ENCODE measurements around the gene PDE4D. TPM values are rescaled to one million over a fixed set of nuclear protein-coding genes. Genes with fewer than 3 reads are reported as not detected.
A peak's percentile ranks its signal among the peaks of the same experiment; 100 is the strongest.

PDE4D gene
- total RNA-seq, 1 donor from 2014 or later, result 11.8 TPM

- TF ChIP-seq CTCF (conservative IDR thresholded peaks at IDR 0.05), result no peak
- Mint-ChIP-seq H3K27me3 (ENCODE audit: low read depth) (peaks cover 2% of the 10 kb centered on the region), H3K36me3 (ENCODE audit: low read depth) (no peaks in the 10 kb centered on the region), H3K9me3 (no peaks in the 10 kb centered on the region), H3K4me1 (no peaks in the 10 kb centered on the region), H3K27ac (ENCODE audit: unreplicated experiment) (no peak overlapping the region), H3K4me3 (no peak overlapping the region)
- DNase-seq (ENCODE audit: low read depth, low spot score), result no peak
Measured at GRCh38 chr5:59919484-59919883, 26.0 kb upstream of the PDE4D start.

- H3K27me3 Mint-ChIP-seq (ENCODE audit: low read depth), result peaks cover 6% of the 10 kb centered on the region
- no peak overlapping the region for H3K27ac Mint-ChIP-seq (ENCODE audit: unreplicated experiment)
- no peaks in the 10 kb centered on the region for H3K36me3 Mint-ChIP-seq (ENCODE audit: low read depth)
- H3K4me3 Mint-ChIP-seq, result no peak overlapping the region
- DNase-seq (ENCODE audit: low read depth, low spot score), result no peak
- no peaks in the 10 kb centered on the region for H3K4me1 Mint-ChIP-seq
- H3K9me3 Mint-ChIP-seq, result no peaks in the 10 kb centered on the region
- no peak for TF ChIP-seq CTCF (conservative IDR thresholded peaks at IDR 0.05)
Measured at GRCh38 chr5:59917121-59917520, 23.6 kb upstream of the PDE4D start.

- no peak for TF ChIP-seq CTCF (conservative IDR thresholded peaks at IDR 0.05)
- no peak for DNase-seq (ENCODE audit: low read depth, low spot score)
- Mint-ChIP-seq H3K4me3 (no peak overlapping the region), H3K9me3 (no peaks in the 10 kb centered on the region), H3K27me3 (ENCODE audit: low read depth) (peaks cover 63% of the 10 kb centered on the region), H3K27ac (ENCODE audit: unreplicated experiment) (no peak overlapping the region), H3K4me1 (no peaks in the 10 kb centered on the region), H3K36me3 (ENCODE audit: low read depth) (no peaks in the 10 kb centered on the region)
Measured at GRCh38 chr5:59905188-59905587, 11.7 kb upstream of the PDE4D start.

GRCh38 chr5:59897075-59897474 lies 3.5 kb upstream of the PDE4D start:
- H3K4me1 Mint-ChIP-seq, result peaks cover 16% of the 10 kb centered on the region
- H3K36me3 Mint-ChIP-seq (ENCODE audit: low read depth), result no peaks in the 10 kb centered on the region
- TF ChIP-seq CTCF (conservative IDR thresholded peaks at IDR 0.05), result no peak
- peaks cover 74% of the 10 kb centered on the region for H3K27me3 Mint-ChIP-seq (ENCODE audit: low read depth)
- H3K9me3 Mint-ChIP-seq, result no peaks in the 10 kb centered on the region
- H3K27ac Mint-ChIP-seq (ENCODE audit: unreplicated experiment), result no peak overlapping the region
- DNase-seq (ENCODE audit: low read depth, low spot score), result no peak
- no peak overlapping the region for H3K4me3 Mint-ChIP-seq

- no peak for TF ChIP-seq CTCF (conservative IDR thresholded peaks at IDR 0.05)
- Mint-ChIP-seq H3K27ac (ENCODE audit: unreplicated experiment) (no peak overlapping the region), H3K4me3 (peak overlapping the region; percentile 42), H3K4me1 (peaks cover 16% of the 10 kb centered on the region), H3K27me3 (ENCODE audit: low read depth) (peaks cover 86% of the 10 kb centered on the region), H3K9me3 (no peaks in the 10 kb centered on the region), H3K36me3 (ENCODE audit: low read depth) (no peaks in the 10 kb centered on the region)
- DNase-seq (ENCODE audit: low read depth, low spot score), result no peak
Measured at GRCh38 chr5:59891962-59892643, 1.4 kb downstream of the PDE4D start.
